IMR-90 (cell line): Measurements from ENCODE around the gene NRN1. TPM values are rescaled to one million over a fixed set of nuclear protein-coding genes. Genes with fewer than 3 reads are reported as not detected.

Experiments
- ATAC-seq: fragments of 200-7000 bp; cut with Tn5 transposase; 2 replicates; pipeline ENCODE4 v1.9.1; 2020; ENCODE audit warnings: low read depth, mild to moderate bottlenecking, moderate library complexity
- BruUV-seq: library from RNA; stranded (reverse); fragments of 400-500 nt; replicated peaks from 2 replicates; lab custom pipeline; 2021; lab: Mats Ljungman, UMichigan
- CTCF ChIA-PET: fragments of 300-600 bp; formaldehyde crosslinking; extraction: SDS; loops from one replicate; lab custom pipeline; 2021; ENCODE audit warnings: antibody characterized with exemption; lab: Yijun Ruan, JAX
- POLR2A ChIA-PET: fragments of 300-600 bp; sonication (Branson Sonifier 250); formaldehyde crosslinking; loops from one replicate; lab custom pipeline; 2022; ENCODE audit warnings: antibody characterized with exemption; ENCODE audit not compliant: unreplicated experiment; lab: Charles Lee
- DNase-seq: peaks from one replicate; pipeline ENCODE4 v3.0.0; 2013
- H2AFZ ChIP-seq: replicated peaks from 2 replicates; pipeline ENCODE3; 2013; ENCODE audit warnings: low read length, mild to moderate bottlenecking; ENCODE audit not compliant: poor library complexity
- H2AK5ac ChIP-seq: 2 replicates; pipeline ENCODE4 v1.6.1; 2013; ENCODE audit warnings: low read depth, low read length, inconsistent platforms
- H2AK9ac ChIP-seq: replicated peaks from 2 replicates; pipeline ENCODE3; 2013; ENCODE audit warnings: mild to moderate bottlenecking, low read depth, low read length, moderate library complexity; ENCODE audit not compliant: poor library complexity
- H2BK120ac ChIP-seq: 2 replicates; pipeline ENCODE4 v1.6.1; 2013; ENCODE audit warnings: low read depth, low read length, inconsistent platforms
- H2BK15ac ChIP-seq: 3 replicates; pipeline ENCODE4 v1.6.1; 2013; ENCODE audit warnings: low read depth, low read length, inconsistent platforms
- H2BK20ac ChIP-seq: 2 replicates; pipeline ENCODE4 v1.6.1; 2013; ENCODE audit warnings: low read depth, mild to moderate bottlenecking, inconsistent platforms, low read length, moderate library complexity
- H2BK5ac ChIP-seq: 2 replicates; pipeline ENCODE4 v1.6.1; 2013; ENCODE audit warnings: mild to moderate bottlenecking, low read depth, low read length, inconsistent platforms; ENCODE audit not compliant: poor library complexity, severe bottlenecking
- H3K14ac ChIP-seq: replicated peaks from 2 replicates; pipeline ENCODE4 v1.6.1; 2013; ENCODE audit warnings: low read depth, low read length, inconsistent platforms
- H3K18ac ChIP-seq: 2 replicates; pipeline ENCODE4 v1.6.1; 2013; ENCODE audit warnings: low read depth, low read length, control low read depth
- H3K23ac ChIP-seq: 2 replicates; pipeline ENCODE4 v1.6.1; 2013; ENCODE audit warnings: low read depth, low read length, inconsistent platforms
- H3K27ac ChIP-seq: 2 replicates; pipeline ENCODE4 v1.5.1; 2013; ENCODE audit warnings: mild to moderate bottlenecking, control low read depth, low read length; ENCODE audit not compliant: insufficient read depth
- H3K27me3 ChIP-seq: 2 replicates; pipeline ENCODE4 v1.6.1; 2013; ENCODE audit warnings: low read length; ENCODE audit not compliant: control insufficient read depth, insufficient read depth
- H3K36me3 ChIP-seq: 2 replicates; pipeline ENCODE4 v1.6.1; 2013; ENCODE audit warnings: low read length, mixed read lengths; ENCODE audit not compliant: control insufficient read depth, insufficient read depth
- H3K4ac ChIP-seq: 2 replicates; pipeline ENCODE4 v1.6.1; 2013; ENCODE audit warnings: low read depth, low read length, inconsistent platforms
- H3K4me1 ChIP-seq: 2 replicates; pipeline ENCODE4 v1.6.1; 2013; ENCODE audit warnings: low read length, mixed read lengths; ENCODE audit not compliant: control insufficient read depth, insufficient read depth
- H3K4me2 ChIP-seq: 2 replicates; pipeline ENCODE4 v1.6.1; 2013; ENCODE audit warnings: low read depth, mild to moderate bottlenecking, control low read depth, low read length, moderate library complexity
- H3K4me3 ChIP-seq: 2 replicates; pipeline ENCODE4 v1.5.1; 2013; ENCODE audit warnings: low read depth, mild to moderate bottlenecking, control low read depth, low read length, moderate library complexity; ENCODE audit not compliant: insufficient read depth
- H3K56ac ChIP-seq: 2 replicates; pipeline ENCODE4 v1.6.1; 2013; ENCODE audit warnings: low read length, inconsistent platforms; ENCODE audit not compliant: insufficient read depth; ENCODE audit errors: extremely low read depth
- H3K79me1 ChIP-seq, 2 experiments: 2 replicates each; pipeline ENCODE4 v1.6.1; 2013; ENCODE audit warnings: low read length in 2 of 2, inconsistent platforms in 1 of 2, low read depth in 1 of 2
- H3K9ac ChIP-seq: 2 replicates; pipeline ENCODE4 v1.6.1; 2013; ENCODE audit warnings: low read depth, low read length, control low read depth
- H3K9me1 ChIP-seq: 2 replicates; pipeline ENCODE4 v1.6.1; 2013; ENCODE audit warnings: low read length, inconsistent platforms; ENCODE audit not compliant: insufficient read depth
- H3K9me3 ChIP-seq: 2 replicates; pipeline ENCODE4 v1.6.1; 2013; ENCODE audit warnings: low read length; ENCODE audit not compliant: control insufficient read depth, insufficient read depth
- H4K20me1 ChIP-seq: 2 replicates; pipeline ENCODE4 v1.6.1; 2013; ENCODE audit warnings: low read length, inconsistent platforms; ENCODE audit not compliant: insufficient read depth
- H4K5ac ChIP-seq: 2 replicates; pipeline ENCODE4 v1.6.1; 2013; ENCODE audit warnings: mild to moderate bottlenecking, low read depth, low read length, control low read depth
- H4K8ac ChIP-seq, 2 experiments: 2 replicates each; pipeline ENCODE4 v1.6.1; 2013; ENCODE audit warnings: low read depth in 2 of 2, low read length in 2 of 2, control low read depth in 1 of 2, inconsistent platforms in 1 of 2
- H4K91ac ChIP-seq: 2 replicates; pipeline ENCODE4 v1.6.1; 2013; ENCODE audit warnings: low read depth, low read length, inconsistent platforms; ENCODE audit not compliant: insufficient read depth
- BHLHE40 ChIP-seq: fragments of 150-350 bp; IDR thresholded peaks from 2 replicates; pipeline ENCODE4 v1.6.1; 2016; ENCODE audit warnings: mild to moderate bottlenecking, low read depth, low read length
- CTCF ChIP-seq: conservative IDR thresholded peaks from 2 replicates; pipeline ENCODE4 v1.5.1; 2012; ENCODE audit warnings: mild to moderate bottlenecking, low read depth, low read length, improper control_type of control experiment
- ELK1 ChIP-seq: fragments of 150-350 bp; IDR thresholded peaks from 2 replicates; pipeline ENCODE4 v1.6.1; 2016; ENCODE audit warnings: low read depth, mild to moderate bottlenecking, low read length, moderate library complexity, borderline replicate concordance
- FOS ChIP-seq: fragments of 150-350 bp; IDR thresholded peaks from 2 replicates; pipeline ENCODE4 v1.6.1; 2016; ENCODE audit warnings: low read depth, low read length
- MAFK ChIP-seq: IDR thresholded peaks from 2 replicates; pipeline ENCODE4 v1.6.1; 2012; ENCODE audit warnings: low read depth, low read length, improper control_type of control experiment
- MAZ ChIP-seq: IDR thresholded peaks from 2 replicates; pipeline ENCODE4 v1.6.1; 2012; ENCODE audit warnings: low read depth, mild to moderate bottlenecking, low read length, improper control_type of control experiment, moderate library complexity, borderline replicate concordance
- MXI1 ChIP-seq: IDR thresholded peaks from 2 replicates; pipeline ENCODE4 v1.6.1; 2012; ENCODE audit warnings: low read depth, mild to moderate bottlenecking, low read length, moderate library complexity, borderline replicate concordance
- NFE2L2 ChIP-seq: fragments of 150-350 bp; IDR thresholded peaks from 2 replicates; pipeline ENCODE4 v1.6.1; 2016; ENCODE audit warnings: low read depth, mild to moderate bottlenecking, low read length
- POLR2A ChIP-seq: IDR thresholded peaks from 2 replicates; pipeline ENCODE4 v1.6.1; 2012; ENCODE audit warnings: mild to moderate bottlenecking, low read depth, low read length
- RAD21 ChIP-seq: IDR thresholded peaks from 2 replicates; pipeline ENCODE4 v1.6.1; 2012; ENCODE audit warnings: low read length, improper control_type of control experiment
- RCOR1 ChIP-seq: IDR thresholded peaks from 2 replicates; pipeline ENCODE4 v1.6.1; 2012; ENCODE audit warnings: mild to moderate bottlenecking, low read length, improper control_type of control experiment; ENCODE audit not compliant: insufficient replicate concordance
- RFX5 ChIP-seq: IDR thresholded peaks from 2 replicates; pipeline ENCODE4 v1.8.0; 2012; ENCODE audit warnings: low read depth, mild to moderate bottlenecking, low read length, moderate library complexity
- SMC3 ChIP-seq: fragments of 150-350 bp; IDR thresholded peaks from 2 replicates; pipeline ENCODE4 v1.6.1; 2016; ENCODE audit warnings: low read depth, mild to moderate bottlenecking, antibody characterized with exemption, low read length, moderate library complexity
- WGBS, 2 experiments: methylation state at CpG; one replicate each; pipeline versions ENCODE4 v1.1.5 to v1.1.7; 2013; ENCODE audit warnings: missing lambda C conversion rate in 2 of 2; ENCODE audit not compliant: insufficient read length in 1 of 2; ENCODE audit errors: extremely low coverage in 2 of 2; 5-methylcytosine and 5-hydroxymethylcytosine counted together
- dilution Hi-C: fragments of 300-500 bp; cut with HindIII; formaldehyde crosslinking; loops from one replicate; pipeline ENCODE4 v1.14.3; 2018; ENCODE audit warnings: low sequenced_read_pairs; ENCODE audit not compliant: unreplicated experiment
- in situ Hi-C: fragments of 300-500 bp; cut with MboI; formaldehyde crosslinking; loops from 3 replicates; pipeline ENCODE4 v1.14.3; 2019; ENCODE audit warnings: low sequenced_read_pairs, inconsistent platforms, mixed read lengths
- intact Hi-C: fragments of 100-400 bp; cut with micrococcal nuclease; formaldehyde crosslinking; loops from 2 replicates; pipeline ENCODE4 v1.10.0; 2022
- polyA plus RNA-seq, 3 experiments: library from polyadenylated mRNA; depleted of rRNA; stranded (reverse); fragments of >200 nt; gene quantifications; 2 replicates each; pipeline ENCODE4 v1.2.3, GENCODE V29; 2012; ENCODE audit warnings: low replicate concordance in 1 of 3
- total RNA-seq: library from RNA; depleted of rRNA; stranded (reverse); fragments of >200 nt; gene quantifications from 2 replicates; pipeline ENCODE4 v1.2.3, GENCODE V29; 2012
- TF ChIP-seq, protein P1 (sequence below): fragments of 150-350 bp; IDR thresholded peaks from 2 replicates; pipeline ENCODE4 v1.6.1; 2017; ENCODE audit warnings: mild to moderate bottlenecking, antibody characterized with exemption, low read length, low read depth

NRN1 gene
- total and polyA plus RNA-seq, 2 of the 4 experiments (the other 2 are of a cell fraction) = not detected

GRCh38 chr6:6005051-6006005, 1.4 kb downstream of the NRN1 start:
- Histone ChIP-seq H3K9ac (no peak overlapping the region), H2BK15ac (no peak overlapping the region), H2BK120ac (no peak overlapping the region), H4K8ac (no peak overlapping the region), H3K9me1 (no peaks in the 10 kb centered on the region), H2AK5ac (no peak overlapping the region), H4K20me1 (no peaks in the 10 kb centered on the region), H3K27ac (no peak overlapping the region), H4K91ac (no peak overlapping the region), H2AFZ (no peak overlapping the region), H3K4ac (no peak overlapping the region), H3K56ac (no peak overlapping the region), H3K4me1 (no peaks in the 10 kb centered on the region; the same call in 1 of the 2 replicates), H3K36me3 (no peaks in the 10 kb centered on the region), H2BK5ac (no peak overlapping the region), H3K27me3 (peaks cover 87% of the 10 kb centered on the region), H3K4me3 (no peak overlapping the region), H3K18ac (no peak overlapping the region), H2AK9ac (no peak overlapping the region), H3K9me3 (peaks cover 20% of the 10 kb centered on the region), H3K4me2 (no peak overlapping the region), H4K5ac (no peak overlapping the region), H2BK20ac (no peak overlapping the region), H3K79me1 (no peaks in the 10 kb centered on the region), H3K14ac (no peak overlapping the region), H3K23ac (no peak overlapping the region)
- ChIA-PET POLR2A (no interaction called here), CTCF (no interaction called here)
- TF ChIP-seq RCOR1 = no peak
- no peak for TF ChIP-seq BHLHE40
- TF ChIP-seq ELK1 = no peak
- TF ChIP-seq, protein P1, sequence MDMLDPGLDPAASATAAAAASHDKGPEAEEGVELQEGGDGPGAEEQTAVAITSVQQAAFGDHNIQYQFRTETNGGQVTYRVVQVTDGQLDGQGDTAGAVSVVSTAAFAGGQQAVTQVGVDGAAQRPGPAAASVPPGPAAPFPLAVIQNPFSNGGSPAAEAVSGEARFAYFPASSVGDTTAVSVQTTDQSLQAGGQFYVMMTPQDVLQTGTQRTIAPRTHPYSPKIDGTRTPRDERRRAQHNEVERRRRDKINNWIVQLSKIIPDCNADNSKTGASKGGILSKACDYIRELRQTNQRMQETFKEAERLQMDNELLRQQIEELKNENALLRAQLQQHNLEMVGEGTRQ = no peak
- no peak for TF ChIP-seq SMC3
- TF ChIP-seq MAFK = no peak
- no peak for TF ChIP-seq MAZ
- TF ChIP-seq FOS = no peak
- TF ChIP-seq RFX5 = no peak
- no peak for TF ChIP-seq NFE2L2
- no peak for TF ChIP-seq MXI1
- TF ChIP-seq POLR2A = no peak
- TF ChIP-seq CTCF = no peak
- no peak for TF ChIP-seq RAD21
- intact Hi-C loops (no loop called here), in situ Hi-C loops (no loop called here), dilution Hi-C loops (no loop called here)
- ATAC-seq (no peak), DNase-seq (no peak)
- WGBS, 2 experiments = 0 to 100% methylated on average over 1 to 7 of the region's 13 CpGs
- no TSS peak for BruUV-seq
